SK-N-SH (cell line): ENCODE measurements around the gene MEF2B. TPM values are rescaled to one million over a fixed set of nuclear protein-coding genes. Genes with fewer than 3 reads are reported as not detected.

ENCODE experiments used
- CTCF ChIA-PET: fragments of 300-600, 350-600 bp; formaldehyde crosslinking; extraction: SDS; loops from one replicate; lab custom pipeline; 2021; lab: Yijun Ruan, JAX
- POLR2A ChIA-PET: fragments of 350-600 bp; sonication (Branson Sonifier 250); formaldehyde crosslinking; extraction: SDS; loops from one replicate; lab custom pipeline; 2020; ENCODE audit warnings: antibody characterized with exemption, inconsistent platforms; lab: Yijun Ruan, JAX
- DNase-seq: peaks from one replicate; pipeline ENCODE4 v3.0.0; 2012
- H2AFZ ChIP-seq: fragments of 200-600 bp; sonication (generic); 2 replicates; pipeline ENCODE4 v1.8.1; 2016; ENCODE audit warnings: antibody characterized with exemption, mild to moderate bottlenecking, low read depth
- H3F3A ChIP-seq: fragments of 200-600 bp; sonication (generic); replicated peaks from 2 replicates; pipeline ENCODE3; 2016; ENCODE audit warnings: antibody characterized with exemption, mild to moderate bottlenecking; ENCODE audit not compliant: insufficient read depth
- H3K27ac ChIP-seq, 2 experiments: fragments of 200-500 bp in 1 of 2; fragments of 200-600 bp in 1 of 2; sonication (Bioruptor generic) in 1 of 2; sonication (generic), shearing (Covaris generic) in 1 of 2; 2 replicates each; pipeline versions ENCODE4 v1.5.1 to v1.6.1; 2014 to 2016; ENCODE audit warnings: low read depth in 2 of 2, inconsistent platforms in 1 of 2, low read length in 1 of 2, mild to moderate bottlenecking in 1 of 2, mixed read lengths in 1 of 2
- H3K27me3 ChIP-seq: fragments of 200-600 bp; sonication (generic), shearing (Covaris generic); 2 replicates; pipeline ENCODE4 v1.6.1; 2016; ENCODE audit warnings: mixed run types; ENCODE audit not compliant: insufficient read depth
- H3K36me3 ChIP-seq, 2 experiments: fragments of 200-500 bp in 1 of 2; fragments of 200-600 bp in 1 of 2; sonication (Bioruptor generic) in 1 of 2; sonication (generic) in 1 of 2; replicated peaks in 1 of 2; 2 replicates each; pipeline versions ENCODE3 to v1.5.1; 2014 to 2016; ENCODE audit warnings: low read length in 1 of 2, mild to moderate bottlenecking in 1 of 2; ENCODE audit not compliant: insufficient read depth in 2 of 2, control insufficient read depth in 1 of 2
- H3K4me1 ChIP-seq, 2 experiments: fragments of 200-500 bp in 1 of 2; fragments of 200-600 bp in 1 of 2; sonication (Bioruptor generic) in 1 of 2; sonication (generic), shearing (Covaris generic) in 1 of 2; 2 replicates each; pipeline versions ENCODE4 v1.5.1 to v1.6.1; 2014 to 2016; ENCODE audit warnings: low read depth in 1 of 2, low read length in 1 of 2, mixed run types in 1 of 2; ENCODE audit not compliant: insufficient read depth in 2 of 2, control insufficient read depth in 1 of 2
- H3K4me2 ChIP-seq: fragments of 200-600 bp; sonication (generic), shearing (Covaris generic); 2 replicates; pipeline ENCODE4 v1.6.1; 2017; ENCODE audit warnings: mixed run types
- H3K4me3 ChIP-seq, 2 experiments: fragments of 200-500 bp in 1 of 2; fragments of 200-600 bp in 1 of 2; sonication (Bioruptor generic) in 1 of 2; sonication (generic), shearing (Covaris generic) in 1 of 2; 2 replicates each; pipeline versions ENCODE4 v1.5.1 to v1.8.1; 2014 to 2016; ENCODE audit warnings: low read depth in 2 of 2, inconsistent platforms in 1 of 2, low read length in 1 of 2, mild to moderate bottlenecking in 1 of 2, mixed read lengths in 1 of 2, moderate library complexity in 1 of 2
- H3K79me2 ChIP-seq: fragments of 200-600 bp; sonication (generic); 2 replicates; pipeline ENCODE4 v1.8.1; 2017; ENCODE audit warnings: mild to moderate bottlenecking; ENCODE audit not compliant: insufficient read depth
- H3K9ac ChIP-seq: fragments of 200-600 bp; sonication (generic); 2 replicates; pipeline ENCODE4 v1.6.1; 2017; ENCODE audit warnings: mixed run types
- H3K9me2 ChIP-seq: fragments of 200-600 bp; sonication (generic); 2 replicates; pipeline ENCODE4 v1.6.1; 2017; ENCODE audit warnings: mixed run types
- H3K9me3 ChIP-seq: fragments of 200-600 bp; sonication (generic); 2 replicates; pipeline ENCODE4 v1.6.1; 2017; ENCODE audit warnings: mixed run types, mild to moderate bottlenecking, moderate library complexity
- H4K20me1 ChIP-seq: fragments of 200-600 bp; sonication (generic); 2 replicates; pipeline ENCODE4 v1.6.1; 2017; ENCODE audit warnings: mild to moderate bottlenecking, mixed run types; ENCODE audit not compliant: insufficient read depth
- CHD2 ChIP-seq: fragments of 150-350 bp; IDR thresholded peaks from 2 replicates; pipeline ENCODE4 v1.6.1; 2018; ENCODE audit warnings: low read length; ENCODE audit not compliant: partially characterized antibody
- EP300 ChIP-seq, 2 experiments: IDR thresholded peaks; 2 replicates each; pipeline versions ENCODE4 v1.4.0 to v1.6.1; 2012; ENCODE audit warnings: borderline replicate concordance in 1 of 2, low read depth in 1 of 2, low read length in 1 of 2
- EZH2phosphoT487 ChIP-seq: fragments of 200-600 bp; sonication (generic); IDR thresholded peaks from 2 replicates; pipeline ENCODE4 v1.6.1; 2017; ENCODE audit warnings: low read depth, mixed run types, mild to moderate bottlenecking, antibody characterized with exemption, moderate library complexity, borderline replicate concordance
- FOSL2 ChIP-seq: IDR thresholded peaks from 2 replicates; pipeline ENCODE4 v1.4.0; 2012; ENCODE audit warnings: low read depth, mild to moderate bottlenecking, moderate library complexity, borderline replicate concordance
- FOXJ3 ChIP-seq: sonication (generic); formaldehyde crosslinking; IDR thresholded peaks from 2 replicates; pipeline ENCODE4 v1.5.1; 2020; ENCODE audit warnings: mild to moderate bottlenecking, missing genetic modification reagents
- FOXM1 ChIP-seq: IDR thresholded peaks from 2 replicates; pipeline ENCODE4 v1.4.0; 2012; ENCODE audit warnings: low read depth, mild to moderate bottlenecking
- GATA2 ChIP-seq: sonication (generic); formaldehyde crosslinking; IDR thresholded peaks from 2 replicates; pipeline ENCODE4 v1.5.0; 2020; ENCODE audit warnings: mild to moderate bottlenecking, missing genetic modification reagents
- MAX ChIP-seq: IDR thresholded peaks from 2 replicates; pipeline ENCODE4 v1.4.0; 2012; ENCODE audit warnings: low read depth
- NRF1 ChIP-seq: IDR thresholded peaks from 2 replicates; pipeline ENCODE4 v1.6.1; 2012; ENCODE audit warnings: low read depth, mild to moderate bottlenecking, low read length
- POLR2AphosphoS5 ChIP-seq: IDR thresholded peaks from 2 replicates; pipeline ENCODE4 v1.6.1; 2012; ENCODE audit warnings: low read depth, low read length
- RAD21 ChIP-seq: IDR thresholded peaks from 2 replicates; pipeline ENCODE4 v1.6.1; 2012; ENCODE audit warnings: mild to moderate bottlenecking, low read length
- RCOR1 ChIP-seq: fragments of 150-350 bp; IDR thresholded peaks from 2 replicates; pipeline ENCODE4 v1.6.1; 2017; ENCODE audit warnings: antibody characterized with exemption, low read length
- REST ChIP-seq: IDR thresholded peaks from 2 replicates; pipeline ENCODE4 v1.6.1; 2012; ENCODE audit warnings: mild to moderate bottlenecking, low read depth, low read length, moderate library complexity
- RXRA ChIP-seq: IDR thresholded peaks from 2 replicates; pipeline ENCODE4 v1.4.0; 2012; ENCODE audit warnings: low read depth, mild to moderate bottlenecking, borderline replicate concordance
- TAF1 ChIP-seq: IDR thresholded peaks from 2 replicates; pipeline ENCODE4 v1.6.1; 2012; ENCODE audit warnings: low read depth, mild to moderate bottlenecking, low read length, moderate library complexity, borderline replicate concordance
- TEAD4 ChIP-seq: IDR thresholded peaks from 2 replicates; pipeline ENCODE4 v1.4.0; 2012; ENCODE audit warnings: mild to moderate bottlenecking, borderline replicate concordance; ENCODE audit not compliant: insufficient read depth
- WGBS: methylation state at CpG from one replicate; pipeline ENCODE4 v1.1.6; 2017; ENCODE audit warnings: low lambda C conversion rate; 5-methylcytosine and 5-hydroxymethylcytosine counted together
- polyA plus RNA-seq, 3 experiments: library from polyadenylated mRNA; depleted of rRNA; stranded (reverse); fragments of >200 nt; gene quantifications; 2 replicates each; pipeline ENCODE4 v1.2.3, GENCODE V29; 2012
- TF ChIP-seq, protein P1 (sequence below): fragments of 200-600 bp; sonication (generic); IDR thresholded peaks from 2 replicates; pipeline ENCODE4 v1.6.1; 2017; ENCODE audit warnings: antibody characterized with exemption, mild to moderate bottlenecking, moderate library complexity
- TF ChIP-seq, protein P2 (sequence below): IDR thresholded peaks from 2 replicates; pipeline ENCODE4 v1.4.0; 2012; ENCODE audit warnings: low read depth, borderline replicate concordance

Gene MEF2B
- polyA plus RNA-seq, 1 of the 3 experiments (the other 2 are of a cell fraction), result 1.0 TPM

- DNase-seq, result no peak
- no peak overlapping the region for H3K27ac ChIP-seq
- H3K36me3 ChIP-seq, result no peaks in the 10 kb centered on the region
- H3K4me1 ChIP-seq, result no peaks in the 10 kb centered on the region
- CTCF ChIA-PET, result interaction anchor here (1.3 kb wide), 1 partner anchor 10 kb away, joined by 3 read pairs; no protein-coding TSS in a partner anchor
- H3K4me2 ChIP-seq, result no peak overlapping the region
- POLR2A ChIA-PET, result no interaction called here
- H3K9ac ChIP-seq, result no peak overlapping the region
- H3K79me2 ChIP-seq, result no peaks in the 10 kb centered on the region
- H3K9me2 ChIP-seq, result no peaks in the 10 kb centered on the region
- no peaks in the 10 kb centered on the region for H3F3A ChIP-seq
- 68% methylated on average over 6 of the region's 21 CpGs for WGBS
- H4K20me1 ChIP-seq, result no peaks in the 10 kb centered on the region
- TF ChIP-seq FOSL2, result no peak
- no peak for TF ChIP-seq NRF1
- no peak for TF ChIP-seq FOXM1
- TF ChIP-seq, protein P1, sequence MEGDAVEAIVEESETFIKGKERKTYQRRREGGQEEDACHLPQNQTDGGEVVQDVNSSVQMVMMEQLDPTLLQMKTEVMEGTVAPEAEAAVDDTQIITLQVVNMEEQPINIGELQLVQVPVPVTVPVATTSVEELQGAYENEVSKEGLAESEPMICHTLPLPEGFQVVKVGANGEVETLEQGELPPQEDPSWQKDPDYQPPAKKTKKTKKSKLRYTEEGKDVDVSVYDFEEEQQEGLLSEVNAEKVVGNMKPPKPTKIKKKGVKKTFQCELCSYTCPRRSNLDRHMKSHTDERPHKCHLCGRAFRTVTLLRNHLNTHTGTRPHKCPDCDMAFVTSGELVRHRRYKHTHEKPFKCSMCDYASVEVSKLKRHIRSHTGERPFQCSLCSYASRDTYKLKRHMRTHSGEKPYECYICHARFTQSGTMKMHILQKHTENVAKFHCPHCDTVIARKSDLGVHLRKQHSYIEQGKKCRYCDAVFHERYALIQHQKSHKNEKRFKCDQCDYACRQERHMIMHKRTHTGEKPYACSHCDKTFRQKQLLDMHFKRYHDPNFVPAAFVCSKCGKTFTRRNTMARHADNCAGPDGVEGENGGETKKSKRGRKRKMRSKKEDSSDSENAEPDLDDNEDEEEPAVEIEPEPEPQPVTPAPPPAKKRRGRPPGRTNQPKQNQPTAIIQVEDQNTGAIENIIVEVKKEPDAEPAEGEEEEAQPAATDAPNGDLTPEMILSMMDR, result no peak
- TF ChIP-seq POLR2AphosphoS5, result no peak
- TF ChIP-seq FOXJ3, result no peak
- no peak for TF ChIP-seq REST
- TF ChIP-seq GATA2 (CRISPR knock-in tag), result no peak
- no peak for TF ChIP-seq TEAD4
- no peak for TF ChIP-seq RCOR1
- no peak for TF ChIP-seq CHD2
- no peak for TF ChIP-seq RXRA
- no peak for TF ChIP-seq MAX
- no peak for TF ChIP-seq RAD21
- no peak for TF ChIP-seq TAF1
- TF ChIP-seq EP300 (IDR thresholded peaks at IDR 0.05; ENCODE audit: borderline replicate concordance in 1 of 2, low read depth in 1 of 2, low read length in 1 of 2), result no peak
- TF ChIP-seq, protein P2, sequence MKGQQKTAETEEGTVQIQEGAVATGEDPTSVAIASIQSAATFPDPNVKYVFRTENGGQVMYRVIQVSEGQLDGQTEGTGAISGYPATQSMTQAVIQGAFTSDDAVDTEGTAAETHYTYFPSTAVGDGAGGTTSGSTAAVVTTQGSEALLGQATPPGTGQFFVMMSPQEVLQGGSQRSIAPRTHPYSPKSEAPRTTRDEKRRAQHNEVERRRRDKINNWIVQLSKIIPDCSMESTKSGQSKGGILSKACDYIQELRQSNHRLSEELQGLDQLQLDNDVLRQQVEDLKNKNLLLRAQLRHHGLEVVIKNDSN, result no peak
- TF ChIP-seq EZH2phosphoT487, result no peak
- no peaks in the 10 kb centered on the region for H3K9me3 ChIP-seq
- H3K4me3 ChIP-seq, result no peak overlapping the region
- no peak overlapping the region for H2AFZ ChIP-seq
- H3K27me3 ChIP-seq, result no peaks in the 10 kb centered on the region
Measured at GRCh38 chr19:19218911-19219310, 48.8 kb upstream of the MEF2B start.
